ENCODE results near the gene CCNY.

- TF ChIP-seq CTCF (IDR thresholded peaks at IDR 0.05) (no peak), EZH2 (IDR thresholded peaks at IDR 0.05; ENCODE audit: borderline replicate concordance, insufficient read depth, low read depth, low read length, poor library complexity, severe bottlenecking) (no peak)
These were observed 62.0 kb downstream of the CCNY start for GRCh38 chr10:35398355-35398754.
